ENCODE data around the gene NT5C.

NT5C gene

DNA sequence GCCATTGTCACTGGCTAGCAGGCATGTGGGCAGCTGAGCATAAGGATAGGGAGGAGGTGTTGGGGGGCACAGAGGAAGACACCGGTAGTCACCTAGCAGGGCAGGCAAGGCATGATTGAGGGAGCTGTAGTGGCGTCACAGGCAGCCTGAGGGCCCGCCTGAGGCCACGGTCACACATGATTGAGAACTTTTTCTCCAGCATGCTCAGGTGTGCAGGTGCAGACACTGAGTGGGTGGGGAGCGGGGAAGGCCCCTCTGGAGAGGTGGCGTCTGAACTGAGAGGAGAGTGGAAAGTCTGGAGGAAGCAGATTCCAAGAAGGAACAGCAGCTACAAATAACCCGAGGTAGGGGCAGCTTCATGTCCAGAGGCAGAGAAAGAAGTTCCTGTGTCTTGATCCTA lies 32.7 kb downstream of the NT5C start:
- Histone ChIP-seq H2AK5ac (ENCODE audit: low read length) (no peak overlapping the region), H3K4me3 (ENCODE audit: low read depth, low read length) (peak overlapping the region; percentile 47), H4K12ac (ENCODE audit: low read depth, low read length) (no peak overlapping the region), H3K79me2 (ENCODE audit: control insufficient read depth, insufficient read depth, low read length, poor library complexity) (no peaks in the 10 kb centered on the region), H3K36me3 (ENCODE audit: control insufficient read depth in 1 of 2, insufficient read depth in 2 of 2, low read length in 2 of 2) (peaks cover 23 to 24% of the 10 kb centered on the region in 2 experiments), H2BK5ac (ENCODE audit: low read depth, low read length, poor library complexity) (no peak overlapping the region), H3K4me2 (ENCODE audit: low read length) (no peak overlapping the region), H3K4me1 (ENCODE audit: control insufficient read depth in 1 of 2, insufficient read depth in 2 of 2, low read length in 2 of 2) (peaks cover 9 to 10% of the 10 kb centered on the region in 2 experiments), H2AFZ (ENCODE audit: insufficient read depth, low read length, poor library complexity) (no peak overlapping the region), H4K91ac (ENCODE audit: low read depth, low read length) (no peak overlapping the region), H3K9me3 (ENCODE audit: insufficient read depth, low read depth, low read length) (peaks cover 5% of the 10 kb centered on the region), H3K79me1 (ENCODE audit: low read length) (peaks cover 9% of the 10 kb centered on the region), H3K27me3 (ENCODE audit: insufficient read depth, low read length) (no peaks in the 10 kb centered on the region), H2BK120ac (ENCODE audit: insufficient read depth, low read length, poor library complexity) (no peak overlapping the region), H3K27ac (ENCODE audit: low read depth, low read length) (no peak overlapping the region), H3K4ac (ENCODE audit: low read depth, low read length) (no peak overlapping the region), H3K23ac (ENCODE audit: low read length) (no peak overlapping the region), H2BK12ac (ENCODE audit: low read length) (no peak overlapping the region), H3K14ac (ENCODE audit: low read length) (no peak overlapping the region), H3K9ac (ENCODE audit: low read length) (no peak overlapping the region), H3K18ac (ENCODE audit: low read length) (no peak overlapping the region), H4K8ac (ENCODE audit: low read depth, low read length) (no peak overlapping the region)
- DNase-seq: no peak
- WGBS (ENCODE audit: extremely low coverage, insufficient coverage, insufficient read length): no CpG with 5 or more reads among the region's 7 CpGs

DNA sequence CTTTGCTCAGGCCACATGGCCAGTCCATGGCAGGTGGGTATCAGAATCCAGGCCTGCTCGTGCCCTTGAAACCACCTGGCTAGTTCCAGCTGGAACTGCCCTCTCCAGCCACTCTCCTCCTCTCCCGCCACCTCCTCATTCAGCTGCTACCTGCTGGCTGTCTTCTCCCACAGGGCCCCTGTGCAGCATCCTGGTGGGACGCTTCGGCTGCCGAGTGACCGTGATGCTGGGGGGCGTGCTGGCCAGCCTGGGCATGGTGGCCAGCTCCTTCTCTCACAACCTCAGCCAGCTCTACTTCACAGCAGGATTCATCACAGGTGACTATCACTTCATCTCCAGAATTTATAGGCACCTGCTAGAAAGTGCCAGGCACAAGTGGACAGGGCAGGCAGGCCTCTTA lies 33.7 kb downstream of the NT5C start:
- no peaks in the 10 kb centered on the region for H3K27me3 ChIP-seq (ENCODE audit: insufficient read depth, low read length)
- no peak overlapping the region for H2BK12ac ChIP-seq (ENCODE audit: low read length)
- no peak overlapping the region for H2AFZ ChIP-seq (ENCODE audit: insufficient read depth, low read length, poor library complexity)
- H3K4ac ChIP-seq (ENCODE audit: low read depth, low read length): no peak overlapping the region
- WGBS (ENCODE audit: extremely low coverage, insufficient coverage, insufficient read length): no CpG with 5 or more reads among the region's 7 CpGs
- peak overlapping the region; percentile 13 for H3K18ac ChIP-seq (ENCODE audit: low read length)
- no peak overlapping the region for H3K27ac ChIP-seq (ENCODE audit: low read depth, low read length)
- peak overlapping the region; percentile 0 for H2AK5ac ChIP-seq (ENCODE audit: low read length)
- peaks cover 18 to 20% of the 10 kb centered on the region in 2 experiments for H3K4me1 ChIP-seq (ENCODE audit: control insufficient read depth in 1 of 2, insufficient read depth in 2 of 2, low read length in 2 of 2)
- no peak overlapping the region for H3K4me3 ChIP-seq (ENCODE audit: low read depth, low read length)
- H3K23ac ChIP-seq (ENCODE audit: low read length): no peak overlapping the region
- peaks cover 16% of the 10 kb centered on the region for H3K79me1 ChIP-seq (ENCODE audit: low read length)
- peak overlapping the region; percentile 16 for H4K91ac ChIP-seq (ENCODE audit: low read depth, low read length)
- no peak overlapping the region for H2BK5ac ChIP-seq (ENCODE audit: low read depth, low read length, poor library complexity)
- no peak for DNase-seq
- H4K12ac ChIP-seq (ENCODE audit: low read depth, low read length): no peak overlapping the region
- no peak overlapping the region for H3K9ac ChIP-seq (ENCODE audit: low read length)
- no peak overlapping the region for H2BK120ac ChIP-seq (ENCODE audit: insufficient read depth, low read length, poor library complexity)
- peaks cover 5% of the 10 kb centered on the region for H3K79me2 ChIP-seq (ENCODE audit: control insufficient read depth, insufficient read depth, low read length, poor library complexity)
- no peak overlapping the region for H4K8ac ChIP-seq (ENCODE audit: low read depth, low read length)
- H3K4me2 ChIP-seq (ENCODE audit: low read length): no peak overlapping the region
- H3K14ac ChIP-seq (ENCODE audit: low read length): no peak overlapping the region
- peaks cover 8% of the 10 kb centered on the region for H3K9me3 ChIP-seq (ENCODE audit: insufficient read depth, low read depth, low read length)
- peaks cover 22% of the 10 kb centered on the region in 2 experiments for H3K36me3 ChIP-seq (ENCODE audit: control insufficient read depth in 1 of 2, insufficient read depth in 2 of 2, low read length in 2 of 2)

- H3K79me2 ChIP-seq (ENCODE audit: control insufficient read depth, insufficient read depth, low read length, poor library complexity): peaks cover 5% of the 10 kb centered on the region
- no peak overlapping the region for H4K8ac ChIP-seq (ENCODE audit: low read depth, low read length)
- no peak overlapping the region for H3K18ac ChIP-seq (ENCODE audit: low read length)
- peaks cover 8% of the 10 kb centered on the region for H3K9me3 ChIP-seq (ENCODE audit: insufficient read depth, low read depth, low read length)
- no peak overlapping the region for H3K14ac ChIP-seq (ENCODE audit: low read length)
- H2BK120ac ChIP-seq (ENCODE audit: insufficient read depth, low read length, poor library complexity): no peak overlapping the region
- H4K12ac ChIP-seq (ENCODE audit: low read depth, low read length): no peak overlapping the region
- no peak overlapping the region for H3K23ac ChIP-seq (ENCODE audit: low read length)
- peak overlapping the region; percentile 8 for H3K27ac ChIP-seq (ENCODE audit: low read depth, low read length)
- no peak overlapping the region for H2AFZ ChIP-seq (ENCODE audit: insufficient read depth, low read length, poor library complexity)
- H3K4me3 ChIP-seq (ENCODE audit: low read depth, low read length): no peak overlapping the region
- no peak overlapping the region for H3K9ac ChIP-seq (ENCODE audit: low read length)
- H4K91ac ChIP-seq (ENCODE audit: low read depth, low read length): peak overlapping the region; percentile 15
- no peak overlapping the region for H2BK5ac ChIP-seq (ENCODE audit: low read depth, low read length, poor library complexity)
- H3K36me3 ChIP-seq (ENCODE audit: control insufficient read depth in 1 of 2, insufficient read depth in 2 of 2, low read length in 2 of 2): peaks cover 22% of the 10 kb centered on the region in 2 experiments
- H3K79me1 ChIP-seq (ENCODE audit: low read length): peaks cover 16% of the 10 kb centered on the region
- H2AK5ac ChIP-seq (ENCODE audit: low read length): no peak overlapping the region
- H3K4ac ChIP-seq (ENCODE audit: low read depth, low read length): no peak overlapping the region
- no CpG with 5 or more reads among the region's 14 CpGs for WGBS (ENCODE audit: extremely low coverage, insufficient coverage, insufficient read length)
- peak; percentile 93 to 95 for DNase-seq
- H3K4me1 ChIP-seq (ENCODE audit: control insufficient read depth in 1 of 2, insufficient read depth in 2 of 2, low read length in 2 of 2): peaks cover 33% of the 10 kb centered on the region in 2 experiments
- H3K4me2 ChIP-seq (ENCODE audit: low read length): no peak overlapping the region
- H2BK12ac ChIP-seq (ENCODE audit: low read length): no peak overlapping the region
- no peaks in the 10 kb centered on the region for H3K27me3 ChIP-seq (ENCODE audit: insufficient read depth, low read length)
Measured at GRCh38 chr17:75096082-75096625, 35.4 kb downstream of the NT5C start.

DNA sequence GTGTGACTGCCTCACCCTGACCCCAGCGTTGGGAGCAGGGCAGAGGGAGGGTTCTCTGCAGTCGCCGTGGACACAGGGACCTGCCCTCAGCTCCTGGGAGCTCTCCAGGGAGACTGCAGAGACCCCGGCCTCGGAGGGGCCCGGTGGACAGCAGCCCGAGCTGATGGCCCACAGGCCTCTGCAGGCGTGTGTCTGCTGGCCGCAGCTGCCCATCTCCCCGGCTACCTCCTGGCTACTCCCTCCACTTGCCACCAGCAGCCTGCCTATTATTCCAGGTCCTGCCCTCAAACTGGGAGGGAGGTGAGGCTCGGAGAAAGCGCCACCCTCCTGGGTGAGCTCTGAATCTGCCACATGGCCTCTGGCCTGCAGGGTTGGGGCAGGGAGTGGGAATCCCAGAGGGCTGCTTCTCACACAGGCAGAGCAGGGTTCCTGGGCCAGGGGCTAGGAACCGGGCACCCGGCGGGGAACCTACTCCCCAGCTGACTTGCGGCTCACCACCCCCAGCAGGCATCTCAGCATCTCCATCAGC lies 36.6 kb downstream of the NT5C start:
- no peak overlapping the region for H2BK5ac ChIP-seq (ENCODE audit: low read depth, low read length, poor library complexity)
- peaks cover 5% of the 10 kb centered on the region for H3K9me3 ChIP-seq (ENCODE audit: insufficient read depth, low read depth, low read length)
- peaks cover 38 to 39% of the 10 kb centered on the region in 2 experiments for H3K4me1 ChIP-seq (ENCODE audit: control insufficient read depth in 1 of 2, insufficient read depth in 2 of 2, low read length in 2 of 2)
- H3K14ac ChIP-seq (ENCODE audit: low read length): peak overlapping the region; percentile 8
- H3K27ac ChIP-seq (ENCODE audit: low read depth, low read length): no peak overlapping the region
- peak in 1 of 2 donors; percentile 46 for DNase-seq
- WGBS (ENCODE audit: extremely low coverage, insufficient coverage, insufficient read length): no CpG with 5 or more reads among the region's 16 CpGs
- H4K91ac ChIP-seq (ENCODE audit: low read depth, low read length): peak overlapping the region; percentile 29
- H3K27me3 ChIP-seq (ENCODE audit: insufficient read depth, low read length): no peaks in the 10 kb centered on the region
- H2AFZ ChIP-seq (ENCODE audit: insufficient read depth, low read length, poor library complexity): no peak overlapping the region
- H3K4me3 ChIP-seq (ENCODE audit: low read depth, low read length): no peak overlapping the region
- peak overlapping the region; percentile 10 for H3K18ac ChIP-seq (ENCODE audit: low read length)
- H3K9ac ChIP-seq (ENCODE audit: low read length): no peak overlapping the region
- H3K4ac ChIP-seq (ENCODE audit: low read depth, low read length): no peak overlapping the region
- peak overlapping the region; percentile 39 for H2BK12ac ChIP-seq (ENCODE audit: low read length)
- no peak overlapping the region for H4K12ac ChIP-seq (ENCODE audit: low read depth, low read length)
- H2BK120ac ChIP-seq (ENCODE audit: insufficient read depth, low read length, poor library complexity): no peak overlapping the region
- peaks cover 6% of the 10 kb centered on the region for H3K79me2 ChIP-seq (ENCODE audit: control insufficient read depth, insufficient read depth, low read length, poor library complexity)
- H3K36me3 ChIP-seq (ENCODE audit: control insufficient read depth in 1 of 2, insufficient read depth in 2 of 2, low read length in 2 of 2): peaks cover 13 to 14% of the 10 kb centered on the region in 2 experiments
- peaks cover 19% of the 10 kb centered on the region for H3K79me1 ChIP-seq (ENCODE audit: low read length)
- H2AK5ac ChIP-seq (ENCODE audit: low read length): peak overlapping the region; percentile 10
- H3K23ac ChIP-seq (ENCODE audit: low read length): no peak overlapping the region
- H3K4me2 ChIP-seq (ENCODE audit: low read length): no peak overlapping the region
- H4K8ac ChIP-seq (ENCODE audit: low read depth, low read length): no peak overlapping the region
